GM19455 (cell line): ENCODE data around the gene CLCN5.

Experiments
- ATAC-seq: cut with Tn5 transposase; IDR thresholded peaks from one replicate; pipeline ENCODE4 v1.9.1; 2021; ENCODE audit not compliant: unreplicated experiment

CLCN5 gene

DNA sequence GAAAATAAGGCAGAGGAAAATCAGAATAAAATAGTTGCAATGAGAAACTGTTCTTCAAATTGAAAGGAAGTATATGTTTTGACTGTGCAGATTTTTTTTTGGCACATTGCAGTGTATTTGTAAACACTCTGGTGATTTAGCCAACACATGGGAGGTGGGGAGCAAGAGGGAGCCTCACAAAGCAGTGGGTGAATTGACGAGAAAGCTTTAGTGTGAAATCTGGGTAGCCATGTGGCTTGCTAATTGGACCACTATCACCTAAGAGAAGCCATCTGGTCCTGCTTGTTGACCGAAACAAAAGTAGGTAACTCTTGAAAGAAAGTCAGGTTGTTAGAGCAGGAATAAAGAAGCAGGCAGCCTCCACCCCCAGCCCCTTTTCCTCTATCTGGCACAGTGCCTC lies 10.4 kb downstream of the CLCN5 start:
- ATAC-seq, result no peak

DNA sequence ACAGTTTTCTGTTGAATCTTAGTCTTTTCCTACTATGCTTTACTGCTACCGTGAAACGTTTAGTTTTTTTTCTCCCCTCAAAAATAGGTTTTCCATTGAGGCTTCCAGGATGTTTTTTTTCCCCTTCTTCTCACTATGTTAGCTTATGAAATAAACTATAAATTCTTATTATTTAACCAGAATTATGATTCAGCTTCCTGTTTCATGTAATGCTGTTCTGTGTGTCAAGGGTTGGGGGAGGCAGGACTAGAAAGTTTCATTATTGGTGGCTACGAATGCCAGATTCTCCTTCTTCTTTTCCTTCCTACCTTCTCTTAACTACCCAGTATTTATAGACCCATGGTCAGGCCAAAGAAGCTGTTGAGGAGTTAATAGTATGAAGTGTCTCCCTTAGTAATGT lies 11.8 kb downstream of the CLCN5 start:
- ATAC-seq, result no peak

DNA sequence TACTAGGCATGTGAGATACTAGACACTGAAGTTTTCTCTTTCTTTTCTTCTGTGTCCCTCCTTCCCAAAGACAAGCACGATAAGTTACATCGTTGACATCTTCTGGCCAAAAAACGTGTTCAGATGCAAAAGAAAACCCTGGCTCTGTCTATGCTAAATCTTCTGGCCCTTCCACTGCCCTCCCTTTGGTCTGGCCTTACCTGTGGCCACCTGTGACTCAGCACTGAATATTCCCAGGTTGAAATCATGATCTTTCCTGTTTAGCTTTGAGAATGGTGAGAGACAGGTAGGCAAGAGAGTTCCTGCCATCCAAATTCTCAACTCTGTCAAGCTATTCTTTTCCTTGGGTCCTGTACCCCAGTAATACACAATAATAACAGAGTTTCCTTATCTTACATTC lies 12.3 kb downstream of the CLCN5 start:
- ATAC-seq, result no peak

DNA sequence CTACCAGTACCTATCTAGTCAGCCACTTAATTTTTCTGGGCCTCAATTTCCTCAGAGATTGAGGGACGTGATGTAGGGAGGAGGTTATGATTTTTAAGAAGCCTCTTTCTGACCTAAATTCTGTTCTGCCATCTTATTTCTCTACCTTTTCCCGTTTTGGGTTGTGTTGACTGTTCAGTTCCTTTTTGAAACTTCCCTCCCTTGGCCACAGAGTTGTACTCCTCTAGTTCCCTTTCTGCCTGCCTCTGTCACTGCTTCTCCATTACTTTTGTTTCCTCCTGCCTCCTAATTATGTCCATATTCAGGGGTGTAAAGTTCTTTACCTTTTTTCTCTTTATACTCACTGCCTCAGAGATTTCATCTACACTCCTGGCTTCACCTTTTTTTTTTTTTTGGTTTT lies 25.4 kb downstream of the CLCN5 start:
- ATAC-seq, result no peak

DNA sequence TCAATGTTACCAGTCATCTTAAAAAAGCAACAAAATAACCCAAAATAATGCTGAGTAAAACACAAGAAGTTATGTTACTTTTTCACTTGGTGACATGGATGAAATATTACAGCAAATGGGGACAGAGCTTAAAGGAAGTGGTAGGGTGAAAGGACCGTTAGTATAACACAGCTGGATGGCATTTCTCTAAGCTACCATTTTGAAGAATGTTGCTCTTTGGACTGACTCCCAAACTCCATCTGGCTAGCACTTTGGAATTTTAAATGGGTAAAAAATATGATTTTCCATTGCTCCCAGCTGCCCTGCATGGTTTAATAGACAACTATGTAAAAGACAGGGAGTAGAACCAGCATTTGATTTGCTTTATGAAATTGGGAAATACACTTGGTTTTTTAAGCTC lies 27.6 kb downstream of the CLCN5 start:
- ATAC-seq, result no peak

DNA sequence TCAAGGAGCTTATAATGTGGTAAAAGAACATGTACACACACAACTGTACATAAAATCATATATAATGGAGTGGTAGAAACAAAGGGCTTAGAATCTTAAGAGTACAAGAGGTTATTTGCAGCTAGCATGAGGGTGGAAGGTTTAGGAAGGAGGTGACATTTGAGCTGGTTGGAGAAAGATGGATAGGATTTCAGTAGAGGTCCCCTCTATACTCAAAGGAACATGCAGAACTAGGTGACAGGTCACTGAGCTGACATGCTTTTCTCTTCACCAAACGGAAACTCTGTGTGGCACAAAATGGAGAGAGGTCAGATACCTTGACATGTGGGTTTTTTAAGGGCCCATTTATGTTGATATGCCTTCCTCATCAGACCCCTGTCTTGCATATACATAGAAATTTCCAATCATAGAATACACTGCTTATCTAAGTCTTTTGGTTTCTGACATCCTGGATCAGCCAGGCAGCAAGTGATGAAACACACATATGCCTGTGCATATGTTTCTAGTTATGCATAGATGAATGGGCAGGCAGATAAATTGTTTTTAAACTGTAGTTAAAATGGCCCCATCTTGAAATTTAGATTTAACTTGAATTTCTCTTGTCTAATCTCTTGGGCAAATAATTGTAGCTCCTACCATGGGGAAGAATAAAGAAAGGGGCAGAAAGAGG lies 29.3 kb downstream of the CLCN5 start:
- ATAC-seq, result no peak

DNA sequence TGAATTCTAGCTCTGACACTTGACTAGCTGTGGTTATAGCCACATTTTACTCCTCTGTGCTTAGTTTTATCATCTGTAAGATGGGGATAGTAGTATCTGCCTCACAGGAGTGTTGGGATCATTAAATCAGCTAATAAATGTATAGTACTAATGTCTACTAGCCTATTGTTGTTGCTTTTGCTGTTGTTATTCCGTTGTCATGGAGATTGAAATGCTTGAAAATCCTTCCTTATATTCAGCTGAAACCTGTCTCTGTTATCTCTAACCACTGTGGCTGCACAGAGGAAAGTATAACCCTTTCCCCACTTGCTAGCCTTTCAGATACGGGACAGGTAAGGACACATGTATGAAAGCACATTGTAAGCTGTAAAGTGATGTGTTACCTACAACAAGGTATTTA lies 33.9 kb downstream of the CLCN5 start:
- no peak for ATAC-seq

DNA sequence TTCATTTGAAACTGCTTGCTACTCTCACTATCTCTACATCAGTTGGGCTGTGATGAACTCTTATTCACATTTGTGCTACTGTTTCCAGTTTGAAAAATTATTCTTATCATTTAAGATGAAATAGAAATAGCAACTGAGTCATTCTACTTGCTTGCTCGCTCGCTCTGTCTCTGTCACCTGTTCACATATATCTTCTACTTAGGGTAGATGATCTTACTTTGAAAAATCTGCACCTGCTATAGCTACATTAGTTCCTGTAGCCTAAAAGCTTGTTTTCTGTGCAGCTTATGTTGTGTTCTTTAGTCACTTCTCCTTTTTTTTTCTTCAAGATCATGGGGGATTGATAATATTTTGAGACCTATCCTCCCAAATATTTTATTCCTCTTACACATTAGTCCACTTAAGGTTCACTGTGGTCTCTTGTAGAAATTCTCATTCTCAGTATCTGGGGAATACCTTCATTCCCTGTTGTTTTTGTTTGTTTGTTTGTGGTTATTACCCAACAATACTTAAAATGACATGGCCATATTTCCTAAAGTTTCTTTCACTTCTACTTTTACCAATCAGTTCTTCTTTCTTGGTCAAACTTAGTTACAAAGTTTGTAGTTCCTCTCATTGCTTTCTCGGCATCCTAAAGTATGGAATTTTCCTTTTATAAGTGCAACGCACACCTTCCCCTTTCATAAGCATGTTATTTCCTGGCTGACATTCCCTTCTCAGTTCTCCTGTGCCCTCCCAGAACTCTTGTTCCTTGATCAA lies 36.5 kb downstream of the CLCN5 start:
- no peak for ATAC-seq

DNA sequence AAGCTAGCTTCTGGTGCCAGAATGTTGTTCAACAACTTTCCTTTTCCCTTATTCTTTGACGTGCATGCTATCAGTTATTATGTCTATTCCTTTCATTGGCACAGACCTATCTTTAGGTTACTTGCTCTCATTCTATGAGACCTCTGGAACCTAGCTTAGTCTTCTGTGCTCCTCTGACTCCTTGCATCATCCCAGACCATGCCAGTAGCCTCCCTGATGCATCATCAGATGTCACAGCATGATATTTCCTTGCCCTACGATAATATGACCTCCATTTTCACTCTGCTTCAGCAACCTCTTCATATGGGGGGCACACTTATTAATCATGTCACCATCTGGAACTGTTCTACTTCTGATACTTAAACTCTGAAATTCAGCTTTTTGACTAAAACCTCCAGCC lies 37.2 kb downstream of the CLCN5 start:
- ATAC-seq, result no peak

DNA sequence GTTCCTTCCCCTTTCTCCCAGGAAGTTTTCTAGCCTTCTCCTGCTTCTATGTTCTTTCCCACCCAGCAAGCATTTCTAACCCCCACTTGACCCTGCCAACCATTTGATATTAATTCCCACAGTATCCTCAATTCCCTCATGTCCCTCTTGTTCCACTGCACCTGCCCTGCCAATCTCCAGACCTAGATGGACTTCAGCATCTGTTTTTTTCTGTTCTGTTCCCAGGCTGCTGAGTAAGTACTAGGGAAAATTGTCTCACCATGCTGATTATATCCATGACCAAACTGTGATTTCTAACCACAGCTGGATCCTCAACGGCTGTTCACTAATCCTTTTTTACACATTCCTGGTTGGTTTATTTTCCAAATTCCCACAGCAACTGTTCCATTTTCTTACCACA lies 37.7 kb downstream of the CLCN5 start:
- no peak for ATAC-seq

DNA sequence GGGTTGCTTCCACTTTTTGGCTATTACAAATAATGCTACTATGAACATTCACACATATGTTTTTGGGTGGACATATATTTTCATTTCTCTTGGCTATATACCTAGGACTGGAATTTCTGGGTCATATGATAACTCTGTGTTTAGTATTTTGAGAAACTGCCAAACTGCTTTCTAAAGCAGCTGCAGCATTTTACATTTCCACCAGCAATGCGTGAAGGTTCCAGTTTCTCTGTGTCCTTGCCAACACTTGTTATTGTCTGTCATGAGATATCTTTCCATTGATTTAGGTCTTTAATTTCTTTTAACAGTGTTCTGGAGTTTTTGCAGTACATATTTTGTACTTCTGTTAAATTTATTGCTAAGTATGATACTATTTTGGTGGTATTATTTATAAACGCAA lies 48.3 kb downstream of the CLCN5 start:
- no peak for ATAC-seq

DNA sequence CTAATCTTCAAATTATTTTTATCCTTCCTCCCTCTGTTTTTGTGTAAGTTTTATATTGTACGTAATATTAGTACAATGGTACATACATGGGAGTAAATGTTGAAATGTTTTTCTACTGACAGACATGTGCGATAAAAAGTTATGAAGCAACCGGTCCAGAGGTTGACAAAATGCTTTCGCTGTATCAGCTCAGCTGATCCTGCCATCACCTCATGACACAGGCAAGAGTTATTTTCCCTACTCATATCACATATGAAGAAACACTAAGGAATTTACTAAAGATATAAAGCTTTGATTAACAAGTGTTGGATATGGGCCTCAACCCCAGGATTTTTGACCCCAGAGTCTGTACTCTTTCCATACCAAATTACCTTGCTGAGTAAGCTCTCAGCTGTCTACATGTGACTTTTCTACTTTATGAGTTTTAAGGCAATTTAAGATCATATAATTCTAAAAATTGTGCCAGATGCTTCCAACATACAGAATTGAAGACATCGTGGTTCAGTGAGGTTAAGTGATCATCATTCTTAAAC lies 50.0 kb downstream of the CLCN5 start:
- no peak for ATAC-seq

DNA sequence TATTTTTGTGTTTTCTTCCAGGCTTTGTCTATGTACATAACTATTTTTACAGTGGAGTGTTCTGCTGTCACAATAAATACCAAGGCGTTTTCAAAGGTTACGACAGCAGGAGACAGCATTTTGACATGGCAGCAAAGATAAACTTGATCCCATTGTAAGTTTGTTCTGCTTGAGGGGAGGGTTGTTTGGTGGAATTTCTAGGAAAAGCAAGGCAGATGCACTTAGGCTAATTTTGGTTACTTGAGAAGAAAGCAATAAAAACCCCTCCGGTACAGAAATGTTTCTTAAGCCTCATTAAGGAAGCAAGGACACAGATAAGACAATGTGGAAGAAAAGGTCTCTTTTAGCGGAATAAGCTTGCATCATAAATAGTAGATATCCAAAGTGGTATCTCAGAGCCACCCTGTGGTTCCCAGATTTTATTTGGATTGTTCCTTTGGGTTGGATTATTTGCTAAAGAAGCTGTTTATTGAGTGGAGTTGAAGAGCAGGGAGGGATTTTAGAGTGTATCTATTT lies 54.3 kb downstream of the CLCN5 start:
- ATAC-seq, result no peak

DNA sequence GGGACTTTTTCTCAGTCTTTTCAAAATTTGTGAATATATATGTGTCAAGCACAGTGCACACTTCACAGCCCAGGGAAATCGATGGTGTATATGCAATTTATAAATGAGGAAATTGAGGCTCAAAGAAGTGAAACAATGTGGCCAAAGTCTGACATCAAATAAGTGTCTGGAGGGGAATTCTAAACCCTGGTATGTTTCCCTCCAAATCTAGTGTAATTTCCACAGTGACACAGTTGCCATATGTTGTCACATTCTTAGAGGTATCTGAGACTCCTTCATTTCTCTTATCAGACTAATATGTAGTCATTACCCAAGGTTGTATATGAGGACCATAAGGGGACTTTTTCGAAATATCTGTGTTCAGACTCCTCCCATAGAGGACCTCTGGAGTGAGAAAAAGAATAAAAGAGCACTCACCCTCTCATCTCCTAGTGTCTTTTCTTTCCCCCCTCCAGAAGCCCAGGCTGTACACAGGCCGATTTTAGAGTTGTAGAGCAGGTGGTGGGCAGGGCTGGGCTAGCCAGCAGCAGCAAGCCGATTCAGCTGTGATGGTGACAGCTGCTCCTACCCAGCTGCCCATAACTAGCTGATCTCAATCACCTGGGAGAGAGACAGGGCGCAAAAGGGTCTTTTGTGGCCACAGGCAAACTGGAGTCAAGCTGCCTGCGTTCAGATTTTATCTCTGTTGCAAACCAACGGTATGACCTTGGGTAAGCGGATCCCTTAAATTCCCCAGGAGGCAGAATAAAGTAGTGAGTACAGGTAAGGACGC lies 55.1 kb downstream of the CLCN5 start:
- ATAC-seq, result no peak

DNA sequence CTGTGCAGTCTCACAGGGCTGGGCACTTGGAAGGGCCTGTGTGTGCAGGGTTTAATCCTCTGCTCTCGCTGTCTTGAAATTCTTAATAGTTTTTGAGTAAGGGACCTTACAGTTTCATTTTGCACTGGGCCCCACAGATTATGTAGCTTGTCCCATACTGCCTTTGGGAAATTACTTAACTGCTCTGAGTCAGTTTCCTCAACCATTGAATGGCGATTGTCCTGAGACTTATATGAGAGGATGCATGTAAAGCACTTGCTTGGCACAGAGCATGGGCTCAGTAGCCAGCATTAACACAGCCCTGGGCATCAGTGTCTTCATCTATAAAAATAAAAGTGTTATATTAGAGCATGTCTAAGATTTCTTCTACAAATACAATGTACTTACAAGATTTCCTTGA lies 55.8 kb downstream of the CLCN5 start:
- ATAC-seq, result no peak

DNA sequence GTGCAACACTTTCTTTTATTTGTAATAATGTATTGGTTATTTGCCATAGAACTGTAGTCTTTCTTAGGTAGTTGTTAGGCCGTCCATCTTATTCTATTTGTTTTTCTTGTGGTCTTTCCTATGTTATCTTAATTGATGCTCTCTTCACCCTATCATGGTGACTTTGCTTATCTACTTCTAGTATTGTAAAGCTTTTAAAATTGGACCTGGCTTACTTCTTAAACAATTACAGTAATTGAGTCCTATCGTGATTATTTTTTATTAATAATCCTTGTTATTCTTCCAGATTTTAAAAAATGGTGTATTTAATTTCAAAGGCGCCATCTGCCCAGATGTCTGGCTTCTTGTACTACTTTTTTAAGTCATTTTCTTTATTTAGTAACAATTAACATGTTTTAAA lies 63.7 kb downstream of the CLCN5 start:
- no peak for ATAC-seq

DNA sequence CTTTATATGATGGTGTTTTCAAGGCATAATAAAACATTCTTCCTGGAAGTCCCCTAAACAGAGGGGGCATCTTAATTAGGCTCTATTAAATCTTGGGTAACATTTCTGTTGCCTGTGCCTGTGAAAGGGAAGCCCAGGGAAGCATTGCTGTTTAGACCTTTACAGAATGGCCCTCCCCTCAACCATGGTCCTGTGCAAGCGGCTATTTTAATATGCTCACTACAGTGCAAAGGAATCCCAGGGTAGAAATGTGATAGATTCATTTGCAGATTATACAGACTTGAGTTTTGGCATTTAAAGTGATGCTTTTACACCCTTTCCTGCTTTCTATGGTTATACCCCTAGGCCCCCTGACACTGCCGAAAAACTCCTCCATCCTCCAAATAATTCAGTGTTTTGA lies 65.3 kb downstream of the CLCN5 start:
- ATAC-seq, result no peak

DNA sequence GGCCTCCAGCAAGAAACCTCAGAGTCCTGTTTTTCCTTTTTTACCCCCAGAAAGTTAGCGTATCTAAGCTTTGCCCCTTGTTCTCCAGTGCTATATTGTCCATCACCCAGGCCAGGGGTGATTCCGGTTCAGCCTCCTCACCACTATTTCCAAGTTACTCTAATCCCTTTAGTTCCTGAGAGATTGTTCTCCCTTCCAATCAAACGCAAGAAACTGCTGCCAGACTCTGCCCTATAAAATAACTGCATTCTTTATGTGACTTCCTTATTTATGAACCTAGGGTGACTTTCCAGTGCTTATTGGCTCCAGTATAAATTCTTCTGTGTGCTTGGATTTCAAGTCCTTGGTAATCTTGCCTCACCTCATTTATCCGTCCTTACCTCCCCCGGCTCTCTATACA lies 65.7 kb downstream of the CLCN5 start:
- ATAC-seq, result no peak

DNA sequence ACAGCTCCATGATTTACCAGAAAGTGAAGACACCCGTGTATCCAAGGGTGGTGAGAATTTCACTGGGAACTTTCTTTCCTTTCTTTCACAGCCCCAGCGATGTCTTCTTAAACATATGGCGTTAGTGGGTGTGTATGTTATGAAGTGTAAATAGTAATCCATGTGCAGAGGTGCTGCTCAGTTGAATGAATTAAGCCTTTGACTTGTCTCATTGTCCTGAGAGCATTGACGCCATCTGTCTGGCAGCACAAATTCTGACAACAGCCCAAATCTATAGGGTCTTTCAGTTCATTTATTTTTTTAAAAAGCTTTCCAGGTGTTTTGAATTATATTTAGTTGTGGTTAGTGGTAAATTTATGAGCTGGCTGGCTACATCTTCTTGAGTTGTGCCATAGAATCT lies 69.4 kb downstream of the CLCN5 start:
- ATAC-seq, result no peak

DNA sequence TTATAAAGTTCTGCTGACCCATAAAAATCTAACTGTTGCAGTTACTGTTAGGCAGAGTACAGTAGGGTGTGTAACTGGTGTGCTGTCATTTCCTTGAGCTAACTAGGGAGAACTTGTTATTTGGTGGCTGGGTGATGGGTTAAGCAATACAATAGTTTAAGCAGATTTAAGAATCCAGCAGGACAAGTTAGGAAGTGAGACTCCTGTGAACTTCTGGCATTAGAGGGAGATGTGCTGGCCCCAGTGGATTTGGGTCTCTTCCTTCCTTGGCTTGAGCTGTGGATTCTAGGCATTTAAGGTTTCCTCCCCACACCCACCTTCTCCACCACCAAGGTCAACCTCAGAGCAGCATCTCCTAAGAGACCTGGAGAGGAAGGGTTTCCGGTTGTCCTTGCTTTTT lies 70.5 kb downstream of the CLCN5 start:
- ATAC-seq, result no peak

DNA sequence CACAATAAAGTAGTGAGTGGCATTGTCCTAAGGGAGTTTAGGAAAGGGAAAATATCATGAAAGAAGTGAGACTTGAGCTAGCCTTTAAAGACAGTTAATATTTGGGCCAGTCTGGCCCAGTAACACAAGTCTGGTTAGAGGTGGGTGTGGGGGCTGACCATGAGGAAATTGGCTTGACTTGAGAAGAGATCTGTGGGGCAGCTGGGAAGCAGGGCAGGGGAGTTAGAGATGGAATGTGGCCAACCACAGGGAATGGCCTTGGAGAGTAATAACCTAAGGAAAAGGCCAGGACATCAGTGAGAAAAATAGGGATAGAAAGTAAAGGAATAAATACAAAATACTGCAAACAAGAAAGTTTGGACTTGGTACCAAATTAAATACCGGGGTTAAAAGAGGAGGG lies 71.3 kb downstream of the CLCN5 start:
- no peak for ATAC-seq
